HG03175 (cell line): ENCODE measurements around the gene GCHFR.
A peak's percentile ranks its signal among the peaks of the same experiment; 100 is the strongest.

ENCODE experiments used
- ATAC-seq: cut with Tn5 transposase; IDR thresholded peaks from one replicate; pipeline ENCODE4 v1.9.1; 2021; ENCODE audit warnings: mild to moderate bottlenecking, moderate library complexity; ENCODE audit not compliant: unreplicated experiment

GCHFR gene

GRCh38 chr15:40754883-40755811, 8.7 kb upstream of the GCHFR start, which contains the start of gene RMDN3:
Gene RMDN3, minus strand, starts transcription at chr15:40755254. Its CDS starts 471 bp downstream, at chr15:40754783.
- ATAC-seq = peak; percentile 81

- no peak for ATAC-seq
Measured at GRCh38 chr15:40755812-40756208, 8.1 kb upstream of the GCHFR start.

GRCh38 chr15:40756938-40757337, 6.9 kb upstream of the GCHFR start:
- no peak for ATAC-seq

GRCh38 chr15:40759961-40760360, 3.9 kb upstream of the GCHFR start:
- no peak for ATAC-seq

- ATAC-seq = no peak
Measured at GRCh38 chr15:40762919-40763800, 708 bp upstream of the GCHFR start.

- ATAC-seq = no peak
Measured at GRCh38 chr15:40764629-40765103, 798 bp downstream of the GCHFR start.

GRCh38 chr15:40766194-40766815, 2.4 kb downstream of the GCHFR start:
- ATAC-seq = no peak

GRCh38 chr15:40766906-40767837, 3.3 kb downstream of the GCHFR start:
- ATAC-seq = no peak

GRCh38 chr15:40767838-40768500, 4.1 kb downstream of the GCHFR start:
- ATAC-seq = no peak

- ATAC-seq = no peak
Measured at GRCh38 chr15:40768521-40769273, 4.8 kb downstream of the GCHFR start.

GRCh38 chr15:40769274-40770146, 5.6 kb downstream of the GCHFR start, which contains the start of gene C15orf62:
Gene C15orf62, plus strand, starts transcription at chr15:40769980. Its CDS starts 516 bp downstream, at chr15:40770496.
- peak; percentile 58 for ATAC-seq

- no peak for ATAC-seq
Measured at GRCh38 chr15:40770147-40770721, 6.4 kb downstream of the GCHFR start.

- ATAC-seq = no peak
Measured at GRCh38 chr15:40771242-40771641, 7.4 kb downstream of the GCHFR start.

GRCh38 chr15:40772014-40772413, 8.1 kb downstream of the GCHFR start:
- ATAC-seq = no peak

- no peak for ATAC-seq
Measured at GRCh38 chr15:40773496-40773895, 9.6 kb downstream of the GCHFR start.

- no peak for ATAC-seq
Measured at GRCh38 chr15:40773902-40774301, 10.0 kb downstream of the GCHFR start.

- ATAC-seq = no peak
Measured at GRCh38 chr15:40775007-40775406, 11.1 kb downstream of the GCHFR start.
